ENCODE measurements around the gene DMD. TPM values are rescaled to one million over a fixed set of nuclear protein-coding genes. Genes with fewer than 3 reads are reported as not detected.
"Not testable (repeated sequence)": the region's sequence is repeated elsewhere in the genome, so short reads cannot be mapped to it uniquely, and the experiment has no call there.

DMD gene
- total and polyA plus RNA-seq, 2 of the 13 experiments (the other 11 are each of a cell fraction or from before 2014, with no cell fraction given), result 17.6 to 25.9 TPM

- H3K9ac ChIP-seq (ENCODE audit: insufficient read depth, low read depth, low read length), result no peak overlapping the region
- WGBS (ENCODE audit: low lambda C conversion rate), result no CpG with 5 or more reads among the region's 8 CpGs
- intact Hi-C loops (cut with micrococcal nuclease; ENCODE audit: unreplicated experiment), result no loop called here
- ATAC-seq, result no peak
- TF ChIP-seq ZNF513 (CRISPR knock-in tag; conservative IDR thresholded peaks at IDR 0.05) (no peak), ZFP1 (CRISPR knock-in tag; IDR thresholded peaks at IDR 0.05) (no peak), ZBTB42 (CRISPR knock-in tag; IDR thresholded peaks at IDR 0.05) (no peak), RNF2 (conservative IDR thresholded peaks at IDR 0.05; ENCODE audit: low read depth) (no peak), ZNF574 (CRISPR knock-in tag; IDR thresholded peaks at IDR 0.05) (no peak), NR2F2 (IDR thresholded peaks at IDR 0.05; ENCODE audit: borderline replicate concordance, low read depth) (no peak)
- H4K20me1 ChIP-seq (ENCODE audit: insufficient read depth, low read length), result no peaks in the 10 kb centered on the region
- no peaks in the 10 kb centered on the region for H3K79me2 ChIP-seq (ENCODE audit: insufficient read depth, low read length)
- CTCF ChIA-PET (ENCODE audit: low intra/inter-chr PET ratio, low total read pairs), result no interaction called here
- no peaks in the 10 kb centered on the region for H3K27me3 ChIP-seq (ENCODE audit: control insufficient read depth in 1 of 2, insufficient read depth in 2 of 2, low read length in 2 of 2)
- no peaks in the 10 kb centered on the region for H3K9me3 ChIP-seq (ENCODE audit: low read length)
- BruUV-seq (replicated peaks), result no TSS peak
- DNase-seq (ENCODE audit: low spot score), result no peak
- in situ Hi-C loops (cut with HindIII; ENCODE audit: extremely low pct_ligation_motif_present, low pct_unique_long_range_greater_than_20kb), result no loop called here
- POLR2A ChIA-PET, result no interaction called here
- no peak overlapping the region for H3K4me3 ChIP-seq (replicated peaks in 1 of 3; ENCODE audit: insufficient read depth in 1 of 3, low read depth in 2 of 3, low read length in 3 of 3)
- FAIRE-seq, result no peak
- H3K36me3 ChIP-seq (replicated peaks in 1 of 2; ENCODE audit: control insufficient read depth in 1 of 2, insufficient read depth in 2 of 2, low read length in 2 of 2), result no peaks in the 10 kb centered on the region
- H3K4me1 ChIP-seq (ENCODE audit: insufficient read depth, low read length), result no peaks in the 10 kb centered on the region
- no peak overlapping the region for H2AFZ ChIP-seq (ENCODE audit: low read length)
- H3K4me2 ChIP-seq (ENCODE audit: low read depth, low read length), result no peak overlapping the region
- no peak overlapping the region for H3K27ac ChIP-seq (ENCODE audit: extremely low read length, insufficient read depth, low read length)
Observed at GRCh38 chrX:31383991-31384390, 1827.4 kb downstream of the DMD start.

- H3K36me3 ChIP-seq (replicated peaks in 1 of 2; ENCODE audit: control insufficient read depth in 1 of 2, insufficient read depth in 2 of 2, low read length in 2 of 2); H3K79me2 ChIP-seq (ENCODE audit: insufficient read depth, low read length); DNase-seq (ENCODE audit: low spot score); H3K4me1 ChIP-seq (ENCODE audit: insufficient read depth, low read length); H3K9me3 ChIP-seq (ENCODE audit: low read length); H4K20me1 ChIP-seq (ENCODE audit: insufficient read depth, low read length); H3K9ac ChIP-seq (ENCODE audit: insufficient read depth, low read depth, low read length); H3K27ac ChIP-seq (ENCODE audit: extremely low read length, insufficient read depth, low read length); H3K4me2 ChIP-seq (ENCODE audit: low read depth, low read length); FAIRE-seq; BruUV-seq (replicated peaks); H3K4me3 ChIP-seq (replicated peaks in 1 of 3; ENCODE audit: insufficient read depth in 1 of 3, low read depth in 2 of 3, low read length in 3 of 3); ATAC-seq; in situ Hi-C loops (cut with HindIII; ENCODE audit: extremely low pct_ligation_motif_present, low pct_unique_long_range_greater_than_20kb); POLR2A ChIA-PET; H2AFZ ChIP-seq (ENCODE audit: low read length); H3K27me3 ChIP-seq (ENCODE audit: control insufficient read depth in 1 of 2, insufficient read depth in 2 of 2, low read length in 2 of 2); CTCF ChIA-PET (ENCODE audit: low intra/inter-chr PET ratio, low total read pairs); intact Hi-C loops (cut with micrococcal nuclease; ENCODE audit: unreplicated experiment): not testable (repeated sequence)
- WGBS (ENCODE audit: low lambda C conversion rate), result 63% methylated on average over 6 of the region's 6 CpGs
Observed at GRCh38 chrX:31378973-31379372, 1832.4 kb downstream of the DMD start.

- H3K4me2 ChIP-seq (ENCODE audit: low read depth, low read length); H3K4me3 ChIP-seq (replicated peaks in 1 of 3; ENCODE audit: insufficient read depth in 1 of 3, low read depth in 2 of 3, low read length in 3 of 3); H3K9me3 ChIP-seq (ENCODE audit: low read length); ATAC-seq; H3K79me2 ChIP-seq (ENCODE audit: insufficient read depth, low read length); POLR2A ChIA-PET; in situ Hi-C loops (cut with HindIII; ENCODE audit: extremely low pct_ligation_motif_present, low pct_unique_long_range_greater_than_20kb); FAIRE-seq; H3K4me1 ChIP-seq (ENCODE audit: insufficient read depth, low read length); CTCF ChIA-PET (ENCODE audit: low intra/inter-chr PET ratio, low total read pairs); H3K27ac ChIP-seq (ENCODE audit: extremely low read length, insufficient read depth, low read length); intact Hi-C loops (cut with micrococcal nuclease; ENCODE audit: unreplicated experiment); BruUV-seq (replicated peaks); H3K27me3 ChIP-seq (ENCODE audit: control insufficient read depth in 1 of 2, insufficient read depth in 2 of 2, low read length in 2 of 2); H2AFZ ChIP-seq (ENCODE audit: low read length); H3K36me3 ChIP-seq (replicated peaks in 1 of 2; ENCODE audit: control insufficient read depth in 1 of 2, insufficient read depth in 2 of 2, low read length in 2 of 2); H3K9ac ChIP-seq (ENCODE audit: insufficient read depth, low read depth, low read length); DNase-seq (ENCODE audit: low spot score); H4K20me1 ChIP-seq (ENCODE audit: insufficient read depth, low read length): not testable (repeated sequence)
- 43% methylated on average over 8 of the region's 8 CpGs for WGBS (ENCODE audit: low lambda C conversion rate)
Observed at GRCh38 chrX:31377821-31378220, 1833.5 kb downstream of the DMD start.

Data from HepG2 (cell line).